Pancreas (tissue), 10 donors: ENCODE measurements around the gene LAMA2. TPM values are rescaled to one million over a fixed set of nuclear protein-coding genes. Genes with fewer than 3 reads are reported as not detected.

Experiments used
- ATAC-seq, 4 donors: fragments of 200-7000 bp; cut with Tn5 transposase; one replicate each; pipeline versions ENCODE4 v1.8.0 to v1.9.1; 2020; ENCODE audit warnings: mild to moderate bottlenecking in 4 of 4, moderate library complexity in 4 of 4
- DNase-seq, 6 donors: peaks; one replicate each; pipeline ENCODE4 v3.0.0-alpha.2; 2020
- FAIRE-seq: peaks from 2 replicates; lab custom pipeline; 2012; peaks lifted over from hg19 to GRCh38; lab: Jason Lieb, UNC
- H3K27ac ChIP-seq, 4 donors: fragments of 200-600 bp; sonication (generic); 1 replicate in 3 of 4; 2 replicates in 1 of 4; pipeline versions ENCODE4 v1.5.0 to v1.8.0; 2020
- H3K27me3 ChIP-seq, 4 donors: fragments of 200-600 bp; one replicate each; pipeline ENCODE4 v1.8.0; 2021
- H3K36me3 ChIP-seq, 3 donors: fragments of 200-600 bp; sonication (generic) in 1 of 3; one replicate each; pipeline versions ENCODE4 v1.5.0 to v1.8.0; 2020 to 2021
- H3K4me1 ChIP-seq, 3 donors: fragments of 200-600 bp; one replicate each; pipeline ENCODE4 v1.8.0; 2021
- H3K4me3 ChIP-seq, 4 donors: fragments of 200-600 bp; sonication (generic) in 2 of 4; one replicate each; pipeline versions ENCODE4 v1.5.0 to v1.8.0; 2020 to 2021
- H3K9me3 ChIP-seq, 4 donors: fragments of 200-600 bp; one replicate each; pipeline ENCODE4 v1.8.0; 2021
- WGBS, 2 donors: extraction: QIAGEN DNeasy Blood & Tissue Kit; methylation state at CpG; one replicate each; pipeline ENCODE4 v1.1.7; 2013; 5-methylcytosine and 5-hydroxymethylcytosine counted together
- intact Hi-C, 3 donors: fragments of 100-400 bp; cut with DNase I; formaldehyde crosslinking; loops; one replicate each; pipeline versions ENCODE4 v1.11.1 to v1.14.2; 2022
- polyA plus RNA-seq, 2 donors: library from polyadenylated mRNA; stranded (reverse); fragments of 200-250 nt; gene quantifications; one replicate each; pipeline ENCODE4 v1.2.3, GENCODE V29; 2013
- total RNA-seq, 6 donors: library from RNA; stranded (reverse); fragmentation: NEBNext Ultra II Directional in 4 of 6; extraction: Animal tissue kit (Norgen Biotek cat#: 25700) in 4 of 6; gene quantifications; one replicate each; pipeline versions ENCODE4 v1.2.1 to v1.2.4, GENCODE V29; 2021 to 2023
- TF ChIP-seq, protein P1 (sequence below), 4 donors: fragments of 200-600 bp; sonication (generic) in 3 of 4; IDR thresholded peaks; one replicate each; pipeline versions ENCODE4 v1.5.0 to v1.8.0; 2021; ENCODE audit warnings: antibody characterized with exemption in 4 of 4
- donor health status: healthy with polysubstance abuse.
- donor health status: DM: no; HTN: no; CAD: no; lungs with moderate emphysema.
- donor health status: DM: no; HTN: no; CAD: no.
- donor health status: control.
- donor health status: control.
- donor health status: Bipolar disorder and iron deficiency.
- donor health status: DM: yes; HTN: yes; CAD: no.
- donor health status: DM: no; HTN: no; CAD: no.
- donor health status: DM: no; HTN: no; CAD: no.
- donor health status: DM: yes; HTN: yes; CAD: no.

Gene LAMA2
- total and polyA plus RNA-seq, 8 donors: 1.2 to 26.2 (median 6.2) TPM

DNA sequence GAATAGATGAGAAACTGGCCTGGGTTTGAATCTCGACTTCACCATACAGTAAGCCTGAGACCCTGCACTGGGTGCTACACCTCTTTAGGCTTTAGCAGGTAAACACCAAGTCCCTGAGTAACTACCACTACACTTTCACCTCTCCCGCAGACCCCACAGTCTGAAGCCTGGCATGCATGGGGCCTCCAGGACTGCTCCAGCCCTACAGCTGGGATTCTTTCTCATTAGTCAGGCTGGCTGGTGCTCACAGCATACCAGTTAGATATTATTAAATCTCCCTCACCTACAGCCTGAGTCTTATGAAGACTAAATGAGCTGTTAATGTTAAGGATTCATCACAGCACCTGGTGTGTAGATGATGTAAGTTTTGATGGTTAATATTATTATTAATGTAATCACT lies 438.4 kb downstream of the LAMA2 start:
- DNase-seq: no peak
- WGBS, 2 donors: 56 to 70% methylated on average over 2 of the region's 2 CpGs
- Histone ChIP-seq H3K4me1 (no peaks in the 10 kb centered on the region), H3K27me3 (no peaks in the 10 kb centered on the region), H3K9me3 (no peaks in the 10 kb centered on the region), H3K36me3 (no peaks in the 10 kb centered on the region), H3K4me3 (no peak overlapping the region), H3K27ac (no peak overlapping the region)
- TF ChIP-seq, protein P1, sequence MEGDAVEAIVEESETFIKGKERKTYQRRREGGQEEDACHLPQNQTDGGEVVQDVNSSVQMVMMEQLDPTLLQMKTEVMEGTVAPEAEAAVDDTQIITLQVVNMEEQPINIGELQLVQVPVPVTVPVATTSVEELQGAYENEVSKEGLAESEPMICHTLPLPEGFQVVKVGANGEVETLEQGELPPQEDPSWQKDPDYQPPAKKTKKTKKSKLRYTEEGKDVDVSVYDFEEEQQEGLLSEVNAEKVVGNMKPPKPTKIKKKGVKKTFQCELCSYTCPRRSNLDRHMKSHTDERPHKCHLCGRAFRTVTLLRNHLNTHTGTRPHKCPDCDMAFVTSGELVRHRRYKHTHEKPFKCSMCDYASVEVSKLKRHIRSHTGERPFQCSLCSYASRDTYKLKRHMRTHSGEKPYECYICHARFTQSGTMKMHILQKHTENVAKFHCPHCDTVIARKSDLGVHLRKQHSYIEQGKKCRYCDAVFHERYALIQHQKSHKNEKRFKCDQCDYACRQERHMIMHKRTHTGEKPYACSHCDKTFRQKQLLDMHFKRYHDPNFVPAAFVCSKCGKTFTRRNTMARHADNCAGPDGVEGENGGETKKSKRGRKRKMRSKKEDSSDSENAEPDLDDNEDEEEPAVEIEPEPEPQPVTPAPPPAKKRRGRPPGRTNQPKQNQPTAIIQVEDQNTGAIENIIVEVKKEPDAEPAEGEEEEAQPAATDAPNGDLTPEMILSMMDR (IDR thresholded peaks at IDR 0.05): no peak
- no peak for FAIRE-seq
- no peak for ATAC-seq
- intact Hi-C loops: no loop called here

DNA sequence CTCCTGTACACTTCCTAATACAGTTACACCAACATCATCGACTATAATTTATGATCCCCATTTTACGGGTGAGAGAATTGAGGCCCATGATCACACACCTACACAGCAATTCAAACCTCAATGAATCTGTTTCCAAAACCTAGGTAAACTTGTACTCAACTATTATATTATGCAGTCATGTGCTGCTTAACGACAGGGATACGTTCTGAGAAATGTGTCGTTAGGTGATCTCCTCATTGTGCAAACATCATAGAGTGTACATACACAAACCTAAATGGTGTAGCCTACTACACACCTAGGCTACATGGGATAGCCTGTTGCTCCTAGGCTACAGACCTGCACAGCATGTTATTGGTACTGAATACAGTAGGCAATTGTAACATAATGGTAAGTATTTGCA lies 441.4 kb downstream of the LAMA2 start:
- intact Hi-C loops: no loop called here
- ATAC-seq: no peak
- Histone ChIP-seq H3K4me3 (no peak overlapping the region), H3K27ac (no peak overlapping the region), H3K4me1 (no peaks in the 10 kb centered on the region), H3K27me3 (no peaks in the 10 kb centered on the region), H3K36me3 (no peaks in the 10 kb centered on the region), H3K9me3 (no peaks in the 10 kb centered on the region)
- WGBS, 2 donors: 73 to 85% methylated on average over 5 of the region's 5 CpGs
- no peak for FAIRE-seq
- TF ChIP-seq, protein P1 (IDR thresholded peaks at IDR 0.05): no peak
- DNase-seq: no peak

DNA sequence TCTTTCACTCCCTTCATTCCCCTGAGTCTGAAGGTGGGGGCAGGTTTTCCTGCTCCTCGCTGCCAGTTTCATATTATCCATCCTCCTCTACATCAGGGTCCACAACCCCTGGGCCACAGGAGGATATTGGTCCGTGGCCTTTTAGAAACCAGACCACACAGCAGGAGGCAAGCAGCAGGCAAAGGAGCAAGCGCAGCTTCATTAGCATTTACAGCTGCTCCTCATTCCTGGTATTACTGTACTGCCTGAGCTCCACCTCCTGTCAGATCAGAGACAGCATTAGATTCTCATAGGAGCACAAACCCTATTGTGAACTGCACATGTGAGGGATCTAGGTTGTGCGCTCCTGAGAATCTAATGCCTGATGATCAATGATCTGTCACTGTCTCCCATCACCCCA lies 446.7 kb downstream of the LAMA2 start:
- H3K9me3 ChIP-seq: no peaks in the 10 kb centered on the region
- TF ChIP-seq, protein P1 (IDR thresholded peaks at IDR 0.05): no peak
- H3K27me3 ChIP-seq: no peaks in the 10 kb centered on the region
- no peak overlapping the region for H3K4me3 ChIP-seq
- FAIRE-seq (no peak), ATAC-seq (no peak), DNase-seq (no peak)
- no peaks in the 10 kb centered on the region for H3K4me1 ChIP-seq
- WGBS, 2 donors: 58 to 66% methylated on average over 4 of the region's 4 CpGs
- no peak overlapping the region for H3K27ac ChIP-seq
- no peaks in the 10 kb centered on the region for H3K36me3 ChIP-seq
- intact Hi-C loops: no loop called here

DNA sequence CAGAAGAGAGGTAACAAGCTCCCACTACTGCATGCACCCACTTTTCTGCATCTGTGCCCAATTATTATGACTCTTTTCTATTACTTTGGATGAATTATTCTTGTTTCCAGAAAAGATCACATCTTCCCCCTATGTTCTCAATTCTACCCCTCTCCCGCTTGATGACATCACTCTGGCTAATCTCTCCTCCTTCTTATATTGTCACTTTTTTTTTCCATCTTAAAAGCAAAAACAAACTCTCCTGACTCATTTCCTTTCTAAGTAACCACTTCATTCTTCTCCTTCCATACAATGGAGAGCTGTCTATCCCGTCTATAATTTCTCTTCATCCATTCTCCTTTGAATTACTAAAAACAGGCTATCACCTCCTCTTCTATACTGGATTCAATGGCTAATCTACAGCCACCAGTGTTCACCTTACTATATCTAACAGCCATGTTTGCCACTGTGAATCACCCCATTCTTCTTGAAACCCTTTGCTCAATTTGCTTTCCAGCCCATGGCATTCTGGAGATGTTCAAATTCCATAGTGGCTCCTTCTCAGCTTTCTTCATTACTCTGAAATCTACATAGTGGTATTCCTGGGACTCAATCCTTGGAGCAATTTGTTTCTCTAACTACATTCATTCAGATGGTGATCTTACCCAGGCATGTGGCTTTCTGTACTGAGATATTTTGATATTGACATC lies 448.7 kb downstream of the LAMA2 start:
- Histone ChIP-seq H3K27ac (no peak overlapping the region), H3K27me3 (no peaks in the 10 kb centered on the region), H3K9me3 (no peaks in the 10 kb centered on the region), H3K36me3 (no peaks in the 10 kb centered on the region), H3K4me1 (no peaks in the 10 kb centered on the region), H3K4me3 (no peak overlapping the region)
- no peak for DNase-seq
- 44 to 59% methylated on average over 2 of the region's 2 CpGs for WGBS, 2 donors
- TF ChIP-seq, protein P1 (IDR thresholded peaks at IDR 0.05): no peak
- intact Hi-C loops: no loop called here
- FAIRE-seq: no peak
- ATAC-seq: no peak

DNA sequence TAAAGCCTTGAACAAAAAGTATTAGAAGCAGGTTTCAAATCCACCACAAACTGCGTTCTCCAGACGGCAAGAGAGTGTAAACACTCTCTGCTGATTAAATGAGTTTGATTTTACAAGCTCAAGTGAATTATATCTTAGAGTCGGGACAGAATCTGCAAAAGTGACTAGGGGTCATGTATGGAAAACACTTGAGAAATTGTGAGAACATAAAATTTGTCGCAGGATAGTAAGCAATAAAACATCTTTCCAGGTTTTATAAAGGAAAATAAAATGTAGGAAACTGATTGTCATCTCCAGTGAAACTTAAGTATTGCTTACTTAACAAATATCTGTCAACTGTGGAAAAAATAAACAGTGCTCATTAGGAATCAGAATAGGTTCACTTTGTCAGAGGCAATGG lies 452.9 kb downstream of the LAMA2 start:
- 46 to 49% methylated on average over 4 of the region's 4 CpGs for WGBS, 2 donors

More for the DNA sequence above, 452.9 kb downstream of the LAMA2 start:
- TF ChIP-seq, protein P1 (IDR thresholded peaks at IDR 0.05): no peak
- H3K36me3 ChIP-seq: no peaks in the 10 kb centered on the region
- no peaks in the 10 kb centered on the region for H3K9me3 ChIP-seq
- H3K4me1 ChIP-seq: no peaks in the 10 kb centered on the region
- H3K27me3 ChIP-seq: no peaks in the 10 kb centered on the region
- DNase-seq (no peak), FAIRE-seq (no peak), ATAC-seq (no peak)
- H3K27ac ChIP-seq: no peak overlapping the region
- no peak overlapping the region for H3K4me3 ChIP-seq
- intact Hi-C loops: no loop called here
